ENCODE data around the gene OR4N5.

DNA sequence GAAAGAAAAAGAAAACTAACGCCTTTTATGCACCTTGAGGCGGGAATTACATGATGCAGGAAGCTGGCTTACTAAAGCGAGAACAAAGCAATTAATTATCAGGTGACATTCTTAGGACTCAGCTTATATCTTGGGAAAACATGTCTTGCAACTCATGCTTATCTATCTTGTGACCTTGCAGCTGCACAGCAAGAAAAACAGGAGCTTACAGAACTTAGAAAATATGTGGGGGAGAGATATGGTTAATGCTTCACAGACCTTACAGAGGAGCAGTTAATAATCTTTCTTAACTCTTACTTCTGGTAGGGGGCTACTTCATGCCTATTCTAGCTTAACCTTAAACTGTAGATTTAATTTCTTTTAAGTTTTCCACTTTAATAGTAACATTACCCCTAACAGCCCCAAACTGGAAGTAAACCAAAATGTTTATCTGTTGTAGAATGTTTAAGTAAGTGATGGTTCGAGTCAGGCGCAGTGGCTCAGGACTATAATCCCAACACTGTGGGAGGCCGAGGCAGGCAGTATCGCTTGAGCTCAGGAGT is 38.9 kb downstream of the OR4N5 start:
- no peak for TF ChIP-seq SPI1 (IDR thresholded peaks at IDR 0.05; ENCODE audit: low read depth, low read length)
- no peak for TF ChIP-seq POLR2AphosphoS5 (IDR thresholded peaks at IDR 0.05; ENCODE audit: low read depth, low read length)
